ENCODE results near the gene NEGR1. TPM values are rescaled to one million over a fixed set of nuclear protein-coding genes. Genes with fewer than 3 reads are reported as not detected.

The NEGR1 gene
- total RNA-seq, 1 donor from 2014 or later, result 2.4 TPM

DNA sequence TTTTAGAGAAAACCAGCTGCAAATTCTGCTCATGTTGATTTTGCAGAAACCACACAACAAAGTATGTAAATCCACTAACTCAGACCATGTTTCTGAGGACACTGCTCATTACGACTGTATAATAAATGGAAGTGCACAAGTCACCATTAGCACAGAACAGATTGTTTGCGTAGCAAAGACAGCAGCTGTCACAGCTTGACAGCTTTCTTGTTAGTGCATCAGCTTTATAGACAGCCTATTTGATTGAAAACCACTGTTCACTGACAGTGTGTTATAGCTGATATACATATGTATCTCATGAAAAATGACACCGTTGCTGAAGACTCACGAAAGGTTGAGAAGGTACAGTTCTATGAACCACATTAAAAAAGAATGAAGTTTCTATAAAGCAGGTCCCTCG, 641.3 kb downstream of the NEGR1 start:
- TF ChIP-seq, protein P1, sequence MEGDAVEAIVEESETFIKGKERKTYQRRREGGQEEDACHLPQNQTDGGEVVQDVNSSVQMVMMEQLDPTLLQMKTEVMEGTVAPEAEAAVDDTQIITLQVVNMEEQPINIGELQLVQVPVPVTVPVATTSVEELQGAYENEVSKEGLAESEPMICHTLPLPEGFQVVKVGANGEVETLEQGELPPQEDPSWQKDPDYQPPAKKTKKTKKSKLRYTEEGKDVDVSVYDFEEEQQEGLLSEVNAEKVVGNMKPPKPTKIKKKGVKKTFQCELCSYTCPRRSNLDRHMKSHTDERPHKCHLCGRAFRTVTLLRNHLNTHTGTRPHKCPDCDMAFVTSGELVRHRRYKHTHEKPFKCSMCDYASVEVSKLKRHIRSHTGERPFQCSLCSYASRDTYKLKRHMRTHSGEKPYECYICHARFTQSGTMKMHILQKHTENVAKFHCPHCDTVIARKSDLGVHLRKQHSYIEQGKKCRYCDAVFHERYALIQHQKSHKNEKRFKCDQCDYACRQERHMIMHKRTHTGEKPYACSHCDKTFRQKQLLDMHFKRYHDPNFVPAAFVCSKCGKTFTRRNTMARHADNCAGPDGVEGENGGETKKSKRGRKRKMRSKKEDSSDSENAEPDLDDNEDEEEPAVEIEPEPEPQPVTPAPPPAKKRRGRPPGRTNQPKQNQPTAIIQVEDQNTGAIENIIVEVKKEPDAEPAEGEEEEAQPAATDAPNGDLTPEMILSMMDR (IDR thresholded peaks at IDR 0.05; ENCODE audit: unreplicated experiment), result no peak
- DNase-seq (ENCODE audit: low spot score in 2 of 2, unreplicated experiment in 2 of 2), result no peak
- Mint-ChIP-seq H3K4me1 (no peaks in the 10 kb centered on the region), H3K4me3 (no peak overlapping the region), H3K27me3 (ENCODE audit: low read depth) (no peaks in the 10 kb centered on the region), H3K9me3 (no peaks in the 10 kb centered on the region), H3K36me3 (no peaks in the 10 kb centered on the region), H3K27ac (no peak overlapping the region)

DNA sequence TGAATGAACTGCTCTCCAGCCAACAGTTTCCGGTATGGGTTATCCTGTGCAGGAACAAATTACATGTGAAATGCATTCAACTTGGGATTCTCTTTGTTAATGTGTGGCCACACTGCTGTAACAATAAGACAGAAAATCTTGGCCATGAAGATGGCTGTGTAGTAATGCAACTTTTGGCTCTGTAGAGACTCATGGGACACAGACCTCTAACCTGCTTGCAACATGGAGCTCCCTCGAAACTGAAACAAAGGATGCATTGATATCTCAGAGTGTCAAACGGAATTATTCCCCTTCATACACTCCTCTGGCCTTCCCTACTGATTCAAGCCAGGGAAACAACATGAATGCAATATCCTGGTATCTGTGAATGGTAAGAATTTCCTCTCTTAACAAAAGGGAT, 642.2 kb downstream of the NEGR1 start:
- H3K4me1 Mint-ChIP-seq, result no peaks in the 10 kb centered on the region
- no peak overlapping the region for H3K4me3 Mint-ChIP-seq
- no peak overlapping the region for H3K27ac Mint-ChIP-seq
- H3K9me3 Mint-ChIP-seq, result peaks cover 5% of the 10 kb centered on the region
- H3K36me3 Mint-ChIP-seq, result no peaks in the 10 kb centered on the region
- TF ChIP-seq, protein P1 (IDR thresholded peaks at IDR 0.05; ENCODE audit: unreplicated experiment), result no peak
- no peaks in the 10 kb centered on the region for H3K27me3 Mint-ChIP-seq (ENCODE audit: low read depth)
- DNase-seq (ENCODE audit: low spot score in 2 of 2, unreplicated experiment in 2 of 2), result no peak

GRCh38 chr1:71638081-71638766, 644.1 kb downstream of the NEGR1 start:
- Mint-ChIP-seq H3K27ac (no peak overlapping the region), H3K4me1 (no peaks in the 10 kb centered on the region)
- DNase-seq (ENCODE audit: low spot score in 2 of 2, unreplicated experiment in 2 of 2), result no peak

GRCh38 chr1:71635568-71635967, 646.8 kb downstream of the NEGR1 start:
- Mint-ChIP-seq H3K36me3 (no peaks in the 10 kb centered on the region), H3K27ac (no peak overlapping the region), H3K27me3 (ENCODE audit: low read depth) (no peaks in the 10 kb centered on the region), H3K9me3 (peaks cover 10% of the 10 kb centered on the region), H3K4me3 (no peak overlapping the region), H3K4me1 (no peaks in the 10 kb centered on the region)
- no peak for DNase-seq (ENCODE audit: low spot score in 2 of 2, unreplicated experiment in 2 of 2)
- TF ChIP-seq, protein P1 (IDR thresholded peaks at IDR 0.05; ENCODE audit: unreplicated experiment), result no peak

More at GRCh38 chr1:71638081-71638766, 644.1 kb downstream of the NEGR1 start:
- H3K4me3 Mint-ChIP-seq, result no peak overlapping the region
- peaks cover 10% of the 10 kb centered on the region for H3K9me3 Mint-ChIP-seq
- no peaks in the 10 kb centered on the region for H3K27me3 Mint-ChIP-seq (ENCODE audit: low read depth)
- TF ChIP-seq, protein P1 (IDR thresholded peaks at IDR 0.05; ENCODE audit: unreplicated experiment), result no peak
- no peaks in the 10 kb centered on the region for H3K36me3 Mint-ChIP-seq

GRCh38 chr1:71634159-71634558, 648.2 kb downstream of the NEGR1 start:
- Mint-ChIP-seq H3K36me3 (no peaks in the 10 kb centered on the region), H3K4me3 (no peak overlapping the region), H3K27me3 (ENCODE audit: low read depth) (no peaks in the 10 kb centered on the region), H3K27ac (no peak overlapping the region), H3K4me1 (no peaks in the 10 kb centered on the region), H3K9me3 (peaks cover 10% of the 10 kb centered on the region)
- DNase-seq (ENCODE audit: low spot score in 2 of 2, unreplicated experiment in 2 of 2), result no peak
- TF ChIP-seq, protein P1 (IDR thresholded peaks at IDR 0.05; ENCODE audit: unreplicated experiment), result no peak
